Gastroesophageal sphincter (tissue), 4 donors: ENCODE data around the gene DHRSX. TPM values are rescaled to one million over a fixed set of nuclear protein-coding genes. Genes with fewer than 3 reads are reported as not detected.

Source experiments
- ATAC-seq: fragments of 150-250 bp; one replicate; pipeline ENCODE4 v1.9.1; 2016; ENCODE audit warnings: mild to moderate bottlenecking, moderate library complexity
- H3K27ac ChIP-seq, 4 donors: fragments of 200-600 bp; sonication (generic) in 3 of 4; 1 replicate in 3 of 4; 2 replicates in 1 of 4; pipeline ENCODE4 v1.5.1; 2016 to 2019
- H3K27me3 ChIP-seq: fragments of 200-600 bp; sonication (generic); one replicate; pipeline ENCODE4 v1.5.1; 2019
- H3K36me3 ChIP-seq, 2 donors: fragments of 200-600 bp; sonication (generic); one replicate each; pipeline ENCODE4 v1.5.1; 2019; ENCODE audit warnings: control low read depth in 1 of 2
- H3K4me1 ChIP-seq, 3 donors: fragments of 200-600 bp; sonication (generic); 1 replicate in 2 of 3; 2 replicates in 1 of 3; pipeline ENCODE4 v1.5.1; 2016 to 2019; ENCODE audit warnings: control low read depth in 2 of 3
- H3K4me3 ChIP-seq, 2 donors: fragments of 200-600 bp; sonication (generic); one replicate each; pipeline ENCODE4 v1.5.1; 2019; ENCODE audit warnings: mild to moderate bottlenecking in 1 of 2, moderate library complexity in 1 of 2
- H3K9me3 ChIP-seq, 3 donors: fragments of 200-600 bp; sonication (generic); one replicate each; pipeline ENCODE4 v1.5.1; 2017 to 2019; ENCODE audit warnings: control low read depth in 2 of 3
- EP300 ChIP-seq: sonication (generic); formaldehyde crosslinking; IDR thresholded peaks from one replicate; pipeline ENCODE4 v1.6.1; 2017; ENCODE audit warnings: antibody characterized with exemption, mild to moderate bottlenecking
- POLR2A ChIP-seq, 2 donors: fragments of 450-650 bp; IDR thresholded peaks; one replicate each; pipeline ENCODE4 v1.6.1; 2017; ENCODE audit warnings: antibody characterized with exemption in 2 of 2, mild to moderate bottlenecking in 2 of 2, moderate library complexity in 1 of 2
- POLR2AphosphoS5 ChIP-seq: sonication (generic); formaldehyde crosslinking; IDR thresholded peaks from one replicate; pipeline ENCODE4 v1.6.1; 2017; ENCODE audit warnings: antibody characterized with exemption
- WGBS, 2 donors: methylation state at CpG; one replicate each; pipeline ENCODE4 v1.1.5; 2018; ENCODE audit warnings: low coverage in 1 of 2; 5-methylcytosine and 5-hydroxymethylcytosine counted together
- total RNA-seq, 4 donors: library from RNA; depleted of rRNA; stranded (reverse); fragments of >200 nt; gene quantifications; one replicate each; pipeline ENCODE4 v1.1.0, GENCODE V29; 2016
- TF ChIP-seq, protein P1 (sequence below), 4 experiments: fragments of 200-600 bp in 2 of 4; fragments of 450-650 bp in 2 of 4; sonication (generic) in 1 of 4; IDR thresholded peaks; one replicate each; pipeline ENCODE4 v1.5.1; 2017 to 2019; ENCODE audit warnings: antibody characterized with exemption in 4 of 4, mild to moderate bottlenecking in 2 of 4, moderate library complexity in 2 of 4

DHRSX gene
- total RNA-seq, 4 donors from 2014 or later, result 16.8 to 26.3 (median 21.1) TPM

DNA sequence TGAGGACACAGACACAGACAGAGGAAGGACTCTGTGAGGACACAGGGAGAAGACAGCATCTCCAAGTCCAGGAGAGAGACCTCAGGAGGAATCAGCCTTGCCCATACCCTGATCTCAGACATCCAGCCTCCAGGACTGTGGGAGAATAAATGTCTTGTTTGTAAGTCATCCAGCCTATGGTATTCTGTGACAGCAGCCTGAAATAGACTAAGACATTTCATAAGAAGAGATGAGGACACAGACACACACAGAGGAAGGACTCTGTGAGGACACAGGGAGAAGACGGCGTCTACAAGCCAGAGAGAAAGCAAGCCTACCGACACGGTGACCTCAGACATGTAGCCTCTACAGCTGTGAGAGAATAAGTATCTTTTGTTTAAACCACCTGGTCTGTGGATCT, 112.1 kb downstream of the DHRSX start:
- peaks cover 0 to 25% of the 10 kb centered on the region in 2 donors for H3K36me3 ChIP-seq
- H3K4me3 ChIP-seq, result no peak overlapping the region
- TF ChIP-seq, protein P1, sequence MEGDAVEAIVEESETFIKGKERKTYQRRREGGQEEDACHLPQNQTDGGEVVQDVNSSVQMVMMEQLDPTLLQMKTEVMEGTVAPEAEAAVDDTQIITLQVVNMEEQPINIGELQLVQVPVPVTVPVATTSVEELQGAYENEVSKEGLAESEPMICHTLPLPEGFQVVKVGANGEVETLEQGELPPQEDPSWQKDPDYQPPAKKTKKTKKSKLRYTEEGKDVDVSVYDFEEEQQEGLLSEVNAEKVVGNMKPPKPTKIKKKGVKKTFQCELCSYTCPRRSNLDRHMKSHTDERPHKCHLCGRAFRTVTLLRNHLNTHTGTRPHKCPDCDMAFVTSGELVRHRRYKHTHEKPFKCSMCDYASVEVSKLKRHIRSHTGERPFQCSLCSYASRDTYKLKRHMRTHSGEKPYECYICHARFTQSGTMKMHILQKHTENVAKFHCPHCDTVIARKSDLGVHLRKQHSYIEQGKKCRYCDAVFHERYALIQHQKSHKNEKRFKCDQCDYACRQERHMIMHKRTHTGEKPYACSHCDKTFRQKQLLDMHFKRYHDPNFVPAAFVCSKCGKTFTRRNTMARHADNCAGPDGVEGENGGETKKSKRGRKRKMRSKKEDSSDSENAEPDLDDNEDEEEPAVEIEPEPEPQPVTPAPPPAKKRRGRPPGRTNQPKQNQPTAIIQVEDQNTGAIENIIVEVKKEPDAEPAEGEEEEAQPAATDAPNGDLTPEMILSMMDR (IDR thresholded peaks at IDR 0.05), result no peak
- TF ChIP-seq POLR2A (IDR thresholded peaks at IDR 0.05) (no peak), EP300 (no peak), POLR2AphosphoS5 (no peak)
- WGBS, 2 donors, result 65% methylated on average over 4 of the region's 4 CpGs; no CpG with 5 or more reads in 1 of the 2 donors
- peaks cover 0 to 8% (median 0%) of the 10 kb centered on the region in 3 donors for H3K9me3 ChIP-seq
- no peak overlapping the region for H3K27ac ChIP-seq
- H3K27me3 ChIP-seq, result no peaks in the 10 kb centered on the region
- H3K4me1 ChIP-seq, result peaks cover 0 to 10% (median 0%) of the 10 kb centered on the region in 3 donors
- ATAC-seq, result no peak

DNA sequence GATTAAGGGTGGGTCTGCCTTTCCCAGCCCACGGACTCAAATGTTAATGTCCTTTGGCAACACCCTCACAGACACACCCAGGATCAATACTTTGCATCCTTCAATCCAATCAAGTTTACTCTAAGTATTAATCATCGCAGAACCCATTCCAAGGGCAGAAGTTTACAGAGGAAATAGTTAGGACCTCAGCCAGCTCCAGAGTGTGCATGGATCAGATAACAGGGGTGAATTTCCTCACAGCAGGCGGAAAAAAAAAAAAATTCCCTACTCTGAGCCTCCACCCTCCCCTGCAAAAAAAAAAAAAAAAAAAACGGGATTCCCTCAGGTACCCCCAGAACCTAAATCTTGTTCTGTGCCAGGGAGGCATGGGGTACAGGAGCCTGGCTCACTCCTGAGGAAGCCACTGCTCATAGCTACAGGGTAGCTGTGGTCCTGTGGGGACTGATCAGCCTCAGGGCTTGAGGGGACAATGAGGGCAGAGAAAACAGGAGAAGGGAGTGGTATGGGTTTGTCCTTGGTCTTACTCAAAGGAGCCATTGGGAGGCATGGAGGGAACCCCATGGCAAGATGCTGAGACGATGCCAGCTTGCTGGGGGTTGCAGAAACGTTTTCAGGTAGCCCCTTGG, 113.0 kb downstream of the DHRSX start:
- no peak for TF ChIP-seq POLR2AphosphoS5
- TF ChIP-seq POLR2A (IDR thresholded peaks at IDR 0.05), result no peak
- no peak for TF ChIP-seq EP300
- TF ChIP-seq, protein P1 (IDR thresholded peaks at IDR 0.05), result no peak
- ATAC-seq, result no peak
- WGBS, 2 donors, result 21 to 53% methylated on average over 3 to 4 of the region's 6 CpGs

DNA sequence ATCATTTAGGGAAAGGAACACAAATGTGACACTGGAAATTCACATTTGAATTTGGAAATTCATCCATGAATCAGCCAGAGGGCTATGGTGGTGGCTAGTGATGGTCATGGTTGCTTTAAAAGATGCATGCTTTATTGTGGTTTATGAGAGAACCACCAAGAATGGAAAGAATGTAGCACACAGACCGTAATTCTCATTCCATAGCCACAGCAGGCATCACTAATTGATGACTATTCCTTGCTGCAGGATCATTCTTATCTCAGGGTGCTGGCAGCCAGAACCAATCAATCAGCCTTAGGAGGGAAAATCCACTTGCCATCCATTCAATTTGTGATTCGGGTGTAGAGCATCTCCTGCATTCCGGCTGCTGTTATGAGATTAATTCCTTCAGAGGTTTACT, 115.6 kb downstream of the DHRSX start:
- WGBS, 2 donors, result 51 to 100% methylated on average over 3 of the region's 3 CpGs

More for the DNA sequence above, 113.0 kb downstream of the DHRSX start:
- Histone ChIP-seq H3K27ac (no peak overlapping the region), H3K27me3 (no peaks in the 10 kb centered on the region), H3K9me3 (peaks cover 0 to 8% (median 0%) of the 10 kb centered on the region in 3 donors), H3K4me3 (no peak overlapping the region), H3K4me1 (peaks cover 0 to 10% (median 0%) of the 10 kb centered on the region in 3 donors), H3K36me3 (peaks cover 0 to 25% of the 10 kb centered on the region in 2 donors)

DNA sequence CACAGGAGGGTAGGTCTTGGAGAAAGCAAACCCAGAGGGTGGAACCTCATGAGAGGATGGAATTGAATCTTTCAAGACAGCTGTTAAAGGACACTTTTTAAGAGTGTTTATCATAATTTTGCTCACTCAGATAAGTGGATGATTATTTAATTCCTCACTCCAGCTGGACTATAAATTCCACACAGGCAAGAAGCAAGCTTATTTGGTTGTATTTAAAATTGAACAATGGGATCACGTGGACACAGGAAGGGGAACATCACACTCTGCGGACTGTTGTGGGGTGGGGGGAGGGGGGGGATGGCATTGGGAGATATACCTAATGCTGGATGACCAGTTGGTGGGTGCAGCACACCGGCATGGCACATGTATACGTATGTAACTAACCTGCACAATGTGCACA, 116.3 kb downstream of the DHRSX start:
- no peak overlapping the region for H3K4me3 ChIP-seq
- H3K36me3 ChIP-seq, result peaks cover 0 to 8% of the 10 kb centered on the region in 2 donors
- no peak for ATAC-seq
- no peaks in the 10 kb centered on the region for H3K27me3 ChIP-seq
- H3K4me1 ChIP-seq, result peaks cover 0 to 10% (median 0%) of the 10 kb centered on the region in 3 donors
- H3K27ac ChIP-seq, result no peak overlapping the region
- TF ChIP-seq, protein P1 (IDR thresholded peaks at IDR 0.05), result no peak
- TF ChIP-seq POLR2AphosphoS5, result no peak
- no peak for TF ChIP-seq EP300
- no peak for TF ChIP-seq POLR2A (IDR thresholded peaks at IDR 0.05)
- WGBS, 2 donors, result 58 to 80% methylated on average over 1 to 3 of the region's 4 CpGs
- no peaks in the 10 kb centered on the region for H3K9me3 ChIP-seq

More for the DNA sequence above, 115.6 kb downstream of the DHRSX start:
- Histone ChIP-seq H3K9me3 (no peaks in the 10 kb centered on the region), H3K36me3 (peaks cover 0 to 8% of the 10 kb centered on the region in 2 donors), H3K4me1 (peaks cover 0 to 10% (median 0%) of the 10 kb centered on the region in 3 donors), H3K27me3 (no peaks in the 10 kb centered on the region), H3K4me3 (no peak overlapping the region), H3K27ac (no peak overlapping the region)
- ATAC-seq, result no peak
- TF ChIP-seq POLR2AphosphoS5 (no peak), EP300 (no peak), POLR2A (IDR thresholded peaks at IDR 0.05) (no peak)
- TF ChIP-seq, protein P1 (IDR thresholded peaks at IDR 0.05), result no peak

DNA sequence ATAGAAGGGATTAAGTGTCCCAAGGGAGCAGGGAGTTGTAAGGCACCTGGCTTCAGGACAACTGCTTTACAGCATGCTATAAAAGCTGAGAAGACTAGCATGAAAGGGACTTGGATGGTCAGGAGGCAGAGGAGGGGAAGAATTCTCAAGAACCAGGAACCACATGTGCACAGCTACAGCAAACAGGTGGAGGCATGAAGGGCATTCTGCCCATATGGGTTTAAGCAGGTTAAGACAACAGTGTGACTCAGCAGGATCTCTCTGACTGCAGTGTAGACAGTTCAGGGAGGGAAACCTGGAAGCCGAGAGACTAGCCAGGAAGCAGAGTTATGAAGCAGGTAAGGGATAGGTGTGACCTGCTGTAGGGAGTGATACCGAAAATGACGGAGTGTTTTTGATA, 117.0 kb downstream of the DHRSX start:
- ATAC-seq, result no peak
- WGBS, 2 donors, result 100% methylated on average over 1 to 2 of the region's 3 CpGs
- Histone ChIP-seq H3K36me3 (peaks cover 0 to 5% of the 10 kb centered on the region in 2 donors), H3K27ac (no peak overlapping the region), H3K9me3 (no peaks in the 10 kb centered on the region), H3K4me3 (no peak overlapping the region), H3K4me1 (peaks cover 0 to 10% (median 0%) of the 10 kb centered on the region in 3 donors), H3K27me3 (no peaks in the 10 kb centered on the region)
- TF ChIP-seq, protein P1 (IDR thresholded peaks at IDR 0.05), result no peak
- no peak for TF ChIP-seq POLR2A (IDR thresholded peaks at IDR 0.05)
- no peak for TF ChIP-seq POLR2AphosphoS5
- no peak for TF ChIP-seq EP300
